ENCODE data around the gene MYL12B. TPM values are rescaled to one million over a fixed set of nuclear protein-coding genes. Genes with fewer than 3 reads are reported as not detected.
A peak's percentile ranks its signal among the peaks of the same experiment; 100 is the strongest.

MYL12B gene
- total RNA-seq, 1 donor from 2014 or later, result 433 TPM

GRCh38 chr18:3262234-3263131 is 550 bp downstream of the MYL12B start:
- no peaks in the 10 kb centered on the region for H3K27me3 ChIP-seq (ENCODE audit: insufficient read depth, low read length)
- DNase-seq (ENCODE audit: low read depth) (peak; percentile 39), FAIRE-seq (no peak)
- H3K9me3 Mint-ChIP-seq (ENCODE audit: unreplicated experiment), result no peaks in the 10 kb centered on the region
- H3K4me3 ChIP-seq (ENCODE audit: insufficient read depth, low read depth, low read length), result peak overlapping the region; percentile 100
- H3K36me3 ChIP-seq (ENCODE audit: insufficient read depth, low read length), result peaks cover 21% of the 10 kb centered on the region
- peak overlapping the region; percentile 98 for H3K9ac ChIP-seq (ENCODE audit: low read length)
- peaks cover 46% of the 10 kb centered on the region for H3K4me1 Mint-ChIP-seq (ENCODE audit: low read depth, unreplicated experiment)
- peak overlapping the region; percentile 85 for H3K4me2 ChIP-seq (ENCODE audit: low read length)
- peaks cover 4% of the 10 kb centered on the region for H3K36me3 Mint-ChIP-seq (ENCODE audit: low read depth, unreplicated experiment)
- peak overlapping the region; percentile 91 for H3K4me3 Mint-ChIP-seq (ENCODE audit: unreplicated experiment)
- H3K79me2 ChIP-seq (ENCODE audit: insufficient read depth, low read length), result peaks cover 81% of the 10 kb centered on the region
- no peaks in the 10 kb centered on the region for H3K27me3 Mint-ChIP-seq (ENCODE audit: low read depth, unreplicated experiment)
- peak overlapping the region; percentile 98 for H3K27ac ChIP-seq (ENCODE audit: low read depth, low read length)
- peaks cover 57% of the 10 kb centered on the region for H4K20me1 ChIP-seq (ENCODE audit: insufficient read depth, low read length)
- TF ChIP-seq EZH2 (IDR thresholded peaks at IDR 0.05; ENCODE audit: insufficient read depth, low read length) (no peak), CTCF (IDR thresholded peaks at IDR 0.05; ENCODE audit: insufficient read depth, low read depth, low read length) (no peak)
- no peaks in the 10 kb centered on the region for H3K9me3 ChIP-seq (ENCODE audit: insufficient read depth, low read depth, low read length)
- no peak overlapping the region for H2AFZ ChIP-seq (ENCODE audit: low read depth, low read length)
- H3K4me1 ChIP-seq (ENCODE audit: insufficient read depth, low read length), result peaks cover 36% of the 10 kb centered on the region
- peak overlapping the region; percentile 90 for H3K27ac Mint-ChIP-seq (ENCODE audit: unreplicated experiment)

- Mint-ChIP-seq H3K27me3 (ENCODE audit: low read depth, unreplicated experiment) (no peaks in the 10 kb centered on the region), H3K4me1 (ENCODE audit: low read depth, unreplicated experiment) (peaks cover 45% of the 10 kb centered on the region)
- no peak for TF ChIP-seq CTCF (IDR thresholded peaks at IDR 0.05; ENCODE audit: insufficient read depth, low read depth, low read length)
- no peak for TF ChIP-seq EZH2 (IDR thresholded peaks at IDR 0.05; ENCODE audit: insufficient read depth, low read length)
Observed at GRCh38 chr18:3263132-3263700, 1.3 kb downstream of the MYL12B start.

More at GRCh38 chr18:3263132-3263700, 1.3 kb downstream of the MYL12B start:
- FAIRE-seq (no peak), DNase-seq (ENCODE audit: low read depth) (no peak)
- Histone ChIP-seq H3K36me3 (ENCODE audit: insufficient read depth, low read length) (peaks cover 14% of the 10 kb centered on the region), H4K20me1 (ENCODE audit: insufficient read depth, low read length) (peaks cover 57% of the 10 kb centered on the region), H3K4me1 (ENCODE audit: insufficient read depth, low read length) (peaks cover 37% of the 10 kb centered on the region), H3K27me3 (ENCODE audit: insufficient read depth, low read length) (no peaks in the 10 kb centered on the region), H3K4me2 (ENCODE audit: low read length) (peak overlapping the region; percentile 85), H3K27ac (ENCODE audit: low read depth, low read length) (peak overlapping the region; percentile 98), H3K9me3 (ENCODE audit: insufficient read depth, low read depth, low read length) (no peaks in the 10 kb centered on the region), H3K79me2 (ENCODE audit: insufficient read depth, low read length) (peaks cover 81% of the 10 kb centered on the region), H3K4me3 (ENCODE audit: insufficient read depth, low read depth, low read length) (peak overlapping the region; percentile 100), H2AFZ (ENCODE audit: low read depth, low read length) (no peak overlapping the region), H3K9ac (ENCODE audit: low read length) (peak overlapping the region; percentile 98)
- Mint-ChIP-seq H3K36me3 (ENCODE audit: low read depth, unreplicated experiment) (peaks cover 1% of the 10 kb centered on the region), H3K27ac (ENCODE audit: unreplicated experiment) (peak overlapping the region; percentile 90), H3K9me3 (ENCODE audit: unreplicated experiment) (no peaks in the 10 kb centered on the region), H3K4me3 (ENCODE audit: unreplicated experiment) (peak overlapping the region; percentile 91)

All from astrocyte (in vitro differentiated cells and primary cell).